Measurements from ENCODE around the gene AASS. TPM values are rescaled to one million over a fixed set of nuclear protein-coding genes. Genes with fewer than 3 reads are reported as not detected.
A peak's percentile ranks its signal among the peaks of the same experiment; 100 is the strongest.

Gene AASS
- total and polyA plus RNA-seq, 10 of the 15 experiments (the other 5 are each of a cell fraction or from before 2014, with no cell fraction given): 0.09 to 8.0 (median 0.39) TPM

GRCh38 chr7:122143751-122144711, at the start of gene AASS (continued):
- TF ChIP-seq SKIL (IDR thresholded peaks at IDR 0.05; ENCODE audit: low read depth, poor library complexity, severe bottlenecking) (no peak), PAX8 (IDR thresholded peaks at IDR 0.05) (no peak), CREM (IDR thresholded peaks at IDR 0.05; ENCODE audit: low read depth) (peak; percentile 79), MAX (IDR thresholded peaks at IDR 0.05; ENCODE audit: low read depth, low read length) (no peak), NR2C1 (IDR thresholded peaks at IDR 0.05) (peak; percentile 44; the same call in 1 of the 2 replicates), EZH2 (IDR thresholded peaks at IDR 0.05; ENCODE audit: borderline replicate concordance, control insufficient read depth, low read depth, low read length) (no peak), POLR2AphosphoS2 (IDR thresholded peaks at IDR 0.05; ENCODE audit: low read depth, low read length) (no peak), ZBED1 (IDR thresholded peaks at IDR 0.05; ENCODE audit: borderline replicate concordance) (no peak), BMI1 (IDR thresholded peaks at IDR 0.05; ENCODE audit: borderline replicate concordance) (no peak), ETV6 (conservative IDR thresholded peaks at IDR 0.05 in 1 of 2, IDR thresholded peaks at IDR 0.05 in 1 of 2; ENCODE audit: borderline replicate concordance in 1 of 2, low read depth in 1 of 2) (no peak), NFXL1 (IDR thresholded peaks at IDR 0.05; ENCODE audit: borderline replicate concordance) (no peak), WRNIP1 (IDR thresholded peaks at IDR 0.05; ENCODE audit: borderline replicate concordance, low read depth, low read length) (no peak), SRF (IDR thresholded peaks at IDR 0.05; ENCODE audit: low read depth in 2 of 2, low read length in 2 of 2) (no peak), HCFC1 (IDR thresholded peaks at IDR 0.05; ENCODE audit: low read length) (no peak), IRF5 (IDR thresholded peaks at IDR 0.05; ENCODE audit: borderline replicate concordance) (no peak), ATF2 (IDR thresholded peaks at IDR 0.05; ENCODE audit: low read length) (no peak), JUNB (IDR thresholded peaks at IDR 0.05) (no peak), ZNF592 (IDR thresholded peaks at IDR 0.05) (no peak), SIN3A (IDR thresholded peaks at IDR 0.05; ENCODE audit: low read depth, low read length) (no peak)

All from GM12878 (cell line).